Prostate gland (tissue), 2 donors: ENCODE results near the gene ZNF785. TPM values are rescaled to one million over a fixed set of nuclear protein-coding genes. Genes with fewer than 3 reads are reported as not detected.

Experiments
- DNase-seq: peaks from one replicate; pipeline ENCODE4 v3.0.0-alpha.2; 2019; ENCODE audit warnings: low spot score
- H3K27ac ChIP-seq, 2 donors: fragments of 200-600 bp; sonication (generic); 2 replicates each; pipeline ENCODE4 v1.5.1; 2017 to 2019
- H3K27me3 ChIP-seq: fragments of 200-600 bp; sonication (generic); replicated peaks from 2 replicates; pipeline ENCODE4 v1.5.1; 2019; ENCODE audit not compliant: insufficient read depth
- H3K36me3 ChIP-seq, 2 donors: fragments of 200-600 bp; sonication (generic); 1 replicate in 1 of 2; 2 replicates in 1 of 2; pipeline versions ENCODE4 v1.5.1 to v1.8.1; 2017 to 2019
- H3K4me1 ChIP-seq: fragments of 200-600 bp; sonication (generic); replicated peaks from 2 replicates; pipeline ENCODE4 v1.5.1; 2019
- H3K4me3 ChIP-seq, 2 donors: fragments of 200-600 bp; sonication (generic); 2 replicates each; pipeline ENCODE4 v1.5.1; 2017 to 2019
- H3K9me3 ChIP-seq: fragments of 200-600 bp; sonication (generic); 2 replicates; pipeline ENCODE4 v1.5.1; 2017
- POLR2A ChIP-seq: fragments of 450-650 bp; IDR thresholded peaks from one replicate; pipeline ENCODE4 v1.6.1; 2016; ENCODE audit warnings: antibody characterized with exemption, mild to moderate bottlenecking
- POLR2AphosphoS5 ChIP-seq: sonication (generic); formaldehyde crosslinking; IDR thresholded peaks from one replicate; pipeline ENCODE4 v1.6.1; 2017; ENCODE audit warnings: antibody characterized with exemption
- WGBS: methylation state at CpG from one replicate; pipeline ENCODE4 v1.1.5; 2018; 5-methylcytosine and 5-hydroxymethylcytosine counted together
- intact Hi-C: fragments of 100-400 bp; cut with DNase I; formaldehyde crosslinking; loops from one replicate; pipeline ENCODE4 v1.14.2; 2022
- total RNA-seq, 2 donors: library from RNA; depleted of rRNA; stranded (reverse); fragments of >200 nt; gene quantifications; one replicate each; pipeline ENCODE4 v1.1.0, GENCODE V29; 2016
- TF ChIP-seq, protein P1 (sequence below), 4 experiments: fragments of 200-600 bp in 2 of 4; fragments of 450-650 bp in 2 of 4; sonication (generic) in 2 of 4; IDR thresholded peaks; 1 replicate in 3 of 4; 2 replicates in 1 of 4; pipeline ENCODE4 v1.5.1; 2016 to 2019; ENCODE audit warnings: antibody characterized with exemption in 4 of 4, mild to moderate bottlenecking in 2 of 4, moderate library complexity in 2 of 4

Gene ZNF785
- total RNA-seq, 2 donors from 2014 or later = 16.9 to 18.9 TPM

DNA sequence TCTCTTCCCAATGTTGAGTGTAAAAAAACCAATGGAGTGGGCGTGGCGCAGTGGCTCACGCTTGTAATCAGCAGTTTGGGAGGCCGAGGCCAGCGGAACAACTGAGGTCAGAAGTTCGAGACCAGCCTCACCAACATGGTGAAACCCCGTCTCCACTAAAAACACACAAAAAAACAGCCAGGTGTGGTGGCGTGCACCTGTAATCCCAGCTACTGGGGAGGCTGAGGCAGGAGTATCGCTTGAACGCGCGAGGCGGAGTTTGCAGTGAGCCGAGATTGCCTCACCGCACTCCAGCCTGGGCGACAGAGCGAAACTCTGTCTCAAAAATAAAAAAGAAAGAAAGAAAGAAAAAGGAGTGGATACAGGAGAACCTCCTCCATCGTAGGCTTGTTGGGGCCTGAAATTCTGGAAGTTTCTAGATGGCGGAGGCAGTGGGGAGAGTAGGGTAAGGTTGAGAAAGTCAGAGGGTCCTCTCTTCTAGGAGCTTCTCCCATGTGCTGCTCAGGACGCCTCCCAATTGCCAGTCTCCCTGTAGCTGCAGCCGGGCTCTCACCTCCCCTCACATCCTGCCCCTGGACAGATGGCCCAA lies 26.6 kb downstream of the ZNF785 start:
- 90% methylated on average over 21 of the region's 21 CpGs for WGBS
- intact Hi-C loops = loop anchor here (2.0 kb wide), 1 partner anchor 24 kb away; the partner anchor contains the start of gene ZNF747

DNA sequence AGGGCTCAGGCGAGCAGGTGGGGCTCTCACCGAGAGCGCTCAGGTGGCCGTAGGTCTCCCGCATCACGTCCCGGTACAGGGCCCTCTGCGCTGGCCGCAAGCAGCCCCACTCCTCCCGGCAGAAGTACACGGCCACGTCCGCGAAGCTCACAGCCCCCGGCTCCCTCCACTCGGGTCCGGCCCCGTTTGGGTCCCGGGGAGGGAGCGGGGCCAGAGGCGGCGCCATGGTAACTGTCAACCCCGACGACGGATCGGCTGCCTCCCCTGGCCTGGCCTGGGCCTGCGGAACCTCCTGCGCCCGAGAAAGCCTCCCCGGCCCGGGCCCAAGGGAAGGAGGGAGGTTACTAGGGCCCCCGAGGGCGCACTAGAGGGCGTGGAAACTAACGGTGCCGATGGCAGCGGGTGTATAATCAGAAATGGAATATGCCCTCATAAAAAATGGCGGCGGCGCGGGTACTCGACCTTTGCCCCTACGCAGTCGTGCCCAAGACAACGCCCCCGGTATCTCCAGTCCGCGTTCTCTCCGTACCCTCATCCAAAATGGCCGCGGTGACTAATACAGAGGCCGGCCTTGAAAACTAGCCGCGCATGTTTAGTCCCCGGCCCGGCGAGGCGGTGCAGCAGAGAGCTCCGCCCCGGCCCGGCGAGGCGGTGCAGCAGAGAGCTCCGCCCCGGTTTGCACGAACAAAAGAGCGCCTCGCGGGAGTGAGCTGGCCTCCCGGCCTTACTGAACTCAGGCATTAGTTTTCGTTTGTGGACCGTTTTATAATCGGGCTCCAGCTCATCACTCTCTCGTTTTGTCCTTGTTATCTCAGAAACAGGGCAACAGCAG lies 27.3 kb downstream of the ZNF785 start, which contains the start of gene ZNF764:
TSS of gene ZNF764 (minus strand) at position 418 of the 832 bp plus-strand sequence. CDS start at position 226, 192 bp downstream.
- under 1% methylated on average over 74 of the region's 74 CpGs for whole genome bisulfite sequencing
- intact Hi-C loops = loop anchor here (2.0 kb wide), 1 partner anchor 23 kb away; the partner anchor contains the start of gene ZNF747
- Histone ChIP-seq H3K4me1 (no peaks in the 10 kb centered on the region), H3K36me3 (peaks cover 0 to 9% of the 10 kb centered on the region in 2 donors), H3K4me3 (peak within 1 kb of the TSS; percentile 80 to 81), H3K27me3 (no peaks in the 10 kb centered on the region), H3K9me3 (no peaks in the 10 kb centered on the region), H3K27ac (peak within 1 kb of the TSS; percentile 93)
- TF ChIP-seq, protein P1, sequence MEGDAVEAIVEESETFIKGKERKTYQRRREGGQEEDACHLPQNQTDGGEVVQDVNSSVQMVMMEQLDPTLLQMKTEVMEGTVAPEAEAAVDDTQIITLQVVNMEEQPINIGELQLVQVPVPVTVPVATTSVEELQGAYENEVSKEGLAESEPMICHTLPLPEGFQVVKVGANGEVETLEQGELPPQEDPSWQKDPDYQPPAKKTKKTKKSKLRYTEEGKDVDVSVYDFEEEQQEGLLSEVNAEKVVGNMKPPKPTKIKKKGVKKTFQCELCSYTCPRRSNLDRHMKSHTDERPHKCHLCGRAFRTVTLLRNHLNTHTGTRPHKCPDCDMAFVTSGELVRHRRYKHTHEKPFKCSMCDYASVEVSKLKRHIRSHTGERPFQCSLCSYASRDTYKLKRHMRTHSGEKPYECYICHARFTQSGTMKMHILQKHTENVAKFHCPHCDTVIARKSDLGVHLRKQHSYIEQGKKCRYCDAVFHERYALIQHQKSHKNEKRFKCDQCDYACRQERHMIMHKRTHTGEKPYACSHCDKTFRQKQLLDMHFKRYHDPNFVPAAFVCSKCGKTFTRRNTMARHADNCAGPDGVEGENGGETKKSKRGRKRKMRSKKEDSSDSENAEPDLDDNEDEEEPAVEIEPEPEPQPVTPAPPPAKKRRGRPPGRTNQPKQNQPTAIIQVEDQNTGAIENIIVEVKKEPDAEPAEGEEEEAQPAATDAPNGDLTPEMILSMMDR (IDR thresholded peaks at IDR 0.05) = peak in 1 of 4 experiments; percentile 25
- TF ChIP-seq POLR2A (peak; percentile 51), POLR2AphosphoS5 (peak; percentile 97)
- peak; percentile 99 for DNase-seq

More for the DNA sequence above, 26.6 kb downstream of the ZNF785 start:
- Histone ChIP-seq H3K4me1 (no peaks in the 10 kb centered on the region), H3K27me3 (no peaks in the 10 kb centered on the region), H3K36me3 (peaks cover 0 to 9% of the 10 kb centered on the region in 2 donors), H3K27ac (peak overlapping the region; percentile 93), H3K9me3 (no peaks in the 10 kb centered on the region), H3K4me3 (peak overlapping the region; percentile 80 to 81)
- TF ChIP-seq, protein P1 (IDR thresholded peaks at IDR 0.05) = no peak
- no peak for TF ChIP-seq POLR2AphosphoS5
- DNase-seq = no peak

DNA sequence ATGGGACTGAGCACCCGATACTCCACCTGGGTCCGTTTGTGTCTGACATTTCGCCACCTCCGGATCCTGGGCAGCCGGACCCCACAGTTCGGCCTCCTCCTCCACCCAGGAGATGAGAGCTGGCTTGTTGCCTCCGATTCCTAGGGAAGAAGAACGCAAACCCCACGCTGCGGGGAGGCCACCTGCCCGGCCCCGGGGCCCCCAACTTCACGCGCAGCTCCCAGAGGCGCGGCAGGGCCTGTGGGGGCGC lies 27.9 kb downstream of the ZNF785 start:
- H3K4me1 ChIP-seq = no peaks in the 10 kb centered on the region
- TF ChIP-seq, protein P1 (IDR thresholded peaks at IDR 0.05) = peak in 1 of 4 experiments; percentile 14
- TF ChIP-seq POLR2AphosphoS5 (no peak), POLR2A (no peak)
- 0% methylated on average over 17 of the region's 17 CpGs for WGBS
- peaks cover 0 to 9% of the 10 kb centered on the region in 2 donors for H3K36me3 ChIP-seq
- no peaks in the 10 kb centered on the region for H3K27me3 ChIP-seq
- intact Hi-C loops = no loop called here
- no peaks in the 10 kb centered on the region for H3K9me3 ChIP-seq
- no peak for DNase-seq
- peak overlapping the region; percentile 93 for H3K27ac ChIP-seq
- H3K4me3 ChIP-seq = peak overlapping the region; percentile 80 to 81

DNA sequence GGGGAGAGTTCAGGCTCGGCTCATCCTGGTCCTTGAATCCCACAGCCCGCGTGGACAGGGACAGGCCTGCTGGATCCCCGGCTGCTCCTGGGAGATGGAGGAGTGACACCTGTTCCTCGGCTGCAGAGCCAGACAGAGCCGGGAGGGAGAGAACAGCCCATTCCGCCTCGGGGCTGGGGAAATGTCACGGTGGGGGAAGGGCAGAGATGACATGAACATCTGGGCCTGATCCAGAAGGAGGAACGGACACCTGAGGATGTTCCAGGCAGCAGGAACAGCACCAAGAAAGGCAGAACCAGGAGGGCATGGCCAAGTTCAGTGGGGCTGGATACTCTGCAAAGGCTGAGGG lies 29.4 kb downstream of the ZNF785 start:
- 40% methylated on average over 10 of the region's 10 CpGs for WGBS
- intact Hi-C loops = no loop called here
- no peak overlapping the region for H3K27ac ChIP-seq
- H3K36me3 ChIP-seq = peaks cover 0 to 9% of the 10 kb centered on the region in 2 donors
- no peaks in the 10 kb centered on the region for H3K27me3 ChIP-seq
- H3K9me3 ChIP-seq = no peaks in the 10 kb centered on the region
- no peaks in the 10 kb centered on the region for H3K4me1 ChIP-seq
- no peak overlapping the region for H3K4me3 ChIP-seq
- DNase-seq = no peak
- TF ChIP-seq POLR2A (no peak), POLR2AphosphoS5 (no peak)
- TF ChIP-seq, protein P1 (IDR thresholded peaks at IDR 0.05) = no peak
